GM19438 (cell line): ENCODE measurements around the gene SASH1.

Experiments used
- ATAC-seq: cut with Tn5 transposase; IDR thresholded peaks from one replicate; pipeline ENCODE4 v1.9.1; 2021; ENCODE audit warnings: low read depth; ENCODE audit not compliant: unreplicated experiment

The SASH1 gene

DNA sequence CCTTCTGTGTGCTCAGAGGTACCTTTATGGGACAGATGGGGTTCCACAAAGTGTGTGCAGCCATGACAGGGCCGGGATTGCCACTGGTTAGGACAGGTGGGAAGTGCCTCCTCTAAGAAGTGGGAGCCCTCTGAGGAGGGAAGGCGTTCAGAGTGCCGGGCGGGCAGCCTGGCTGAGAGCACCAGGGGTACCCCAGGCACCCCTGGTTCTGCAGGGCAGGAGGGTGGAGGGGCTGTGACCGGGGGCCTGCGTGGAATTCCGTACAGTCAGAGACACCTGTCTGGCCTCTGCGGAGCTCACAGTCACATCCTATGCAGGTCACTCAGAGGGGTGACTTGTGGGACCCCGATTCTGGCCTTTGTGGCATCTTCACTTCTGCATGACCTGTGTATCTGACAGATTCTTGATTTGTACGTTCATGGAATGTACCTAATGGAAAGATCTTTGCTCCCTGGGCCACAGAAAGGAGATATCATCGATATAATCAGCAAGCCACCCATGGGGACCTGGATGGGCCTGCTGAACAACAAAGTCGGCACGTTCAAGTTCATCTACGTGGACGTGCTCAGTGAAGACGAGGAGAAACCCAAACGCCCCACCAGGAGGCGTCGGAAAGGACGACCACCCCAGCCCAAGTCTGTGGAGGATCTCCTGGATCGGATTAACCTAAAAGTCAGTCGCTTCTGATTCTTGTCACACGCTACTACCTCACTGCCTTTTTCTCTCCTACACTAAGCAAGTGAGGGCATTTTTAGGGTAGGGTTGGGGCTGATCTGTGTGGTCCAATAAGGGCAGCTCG is 190.9 kb downstream of the SASH1 start:
- no peak for ATAC-seq

DNA sequence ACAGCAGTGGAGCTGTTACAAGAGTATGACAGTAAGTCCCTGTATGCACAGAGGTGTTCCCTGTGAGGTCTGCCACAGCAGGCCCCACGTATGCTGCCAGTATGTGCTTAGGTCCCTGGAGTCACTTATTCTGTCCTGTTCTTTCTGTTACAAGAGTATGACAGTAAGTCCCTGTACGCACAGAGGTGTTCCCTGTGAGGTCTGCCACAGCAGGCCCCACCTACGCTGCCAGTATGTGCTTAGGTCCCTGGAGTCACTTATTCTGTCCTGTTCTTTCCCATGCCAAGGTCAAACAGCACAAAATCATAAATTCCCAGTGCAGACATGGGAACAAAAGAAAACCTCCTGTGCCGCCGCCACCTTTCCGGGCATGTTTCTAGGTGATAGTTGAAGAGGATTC is 192.2 kb downstream of the SASH1 start:
- ATAC-seq, result no peak

DNA sequence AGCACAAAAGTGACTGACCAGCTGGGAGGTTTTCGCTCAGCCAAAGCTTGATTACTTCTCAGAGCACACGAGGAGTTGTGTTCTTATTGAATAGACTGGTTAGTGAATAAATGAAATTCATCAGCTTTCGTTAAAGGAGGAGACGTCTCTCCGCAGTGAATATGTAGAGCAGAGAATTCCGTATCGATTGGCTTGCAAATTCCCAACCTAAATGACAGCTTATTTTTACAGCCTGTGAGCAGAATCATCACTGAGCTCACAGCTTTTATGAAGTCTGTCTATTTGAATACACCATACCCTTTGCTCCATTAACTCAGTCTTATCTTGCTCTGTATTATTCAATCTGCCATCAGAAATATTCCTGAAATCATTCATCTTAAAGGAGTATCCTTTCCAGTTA is 192.7 kb downstream of the SASH1 start:
- ATAC-seq, result no peak

DNA sequence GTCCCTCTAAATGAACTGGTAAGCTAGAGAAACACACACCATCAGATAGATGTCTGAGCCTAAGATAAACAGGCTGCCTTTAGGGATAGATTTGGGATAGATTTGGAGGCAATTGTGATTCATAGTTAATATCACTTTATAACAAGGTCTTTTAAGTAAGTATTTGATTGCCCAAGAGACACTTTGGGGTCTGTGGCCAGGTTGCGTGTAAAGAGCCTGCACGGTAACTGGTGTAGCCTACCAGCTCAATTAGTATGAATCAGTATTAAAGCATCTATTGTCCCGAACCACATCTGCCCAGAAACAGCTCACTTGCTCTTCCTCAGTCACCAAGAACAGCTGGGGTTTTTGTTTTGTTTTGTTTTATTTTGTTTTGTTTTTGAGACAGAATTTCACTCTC is 193.3 kb downstream of the SASH1 start:
- ATAC-seq, result no peak

DNA sequence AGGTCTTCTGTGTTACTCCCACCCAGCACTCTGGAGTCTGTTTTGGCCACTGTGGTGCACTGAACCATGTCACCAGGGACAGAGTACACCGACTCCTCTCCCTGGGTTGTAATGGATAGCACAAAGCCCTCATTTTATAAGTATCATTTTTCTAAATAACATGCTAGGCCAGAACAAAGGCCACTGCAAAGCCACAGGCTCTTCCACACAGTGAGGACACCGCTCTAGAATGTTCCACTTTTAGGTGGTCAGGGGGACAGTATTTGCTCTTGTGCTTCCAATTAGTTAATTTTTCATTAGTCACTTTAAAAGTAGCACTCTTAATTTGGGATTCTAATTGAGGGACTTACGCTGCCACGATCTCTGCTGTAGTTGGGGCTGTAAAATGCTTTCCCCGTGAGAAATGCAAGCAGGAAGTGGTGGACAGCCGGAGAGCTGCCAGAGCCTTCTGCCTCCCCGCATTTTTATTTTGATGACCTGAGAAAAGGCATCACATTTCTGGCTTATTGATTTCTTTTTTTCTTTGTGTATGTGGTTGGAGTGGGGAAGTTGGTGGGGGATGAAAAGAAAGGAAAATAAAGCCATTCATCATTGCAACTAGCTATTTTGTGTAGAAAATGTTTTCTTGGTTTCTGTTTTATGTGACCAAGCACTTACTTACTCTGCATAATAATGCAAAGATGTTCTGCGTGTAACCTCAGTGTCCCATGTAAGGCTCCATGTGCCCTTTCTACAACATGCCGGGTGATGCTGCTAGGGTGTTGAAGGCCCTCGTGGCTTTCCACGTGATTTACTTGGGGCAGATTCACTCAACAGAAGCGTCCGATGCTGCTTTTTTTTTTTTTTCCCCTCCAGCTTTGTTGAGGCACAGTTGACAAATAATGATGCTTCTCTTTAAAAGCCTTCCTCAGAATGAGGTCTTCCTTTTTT is 195.9 kb downstream of the SASH1 start:
- ATAC-seq, result no peak

DNA sequence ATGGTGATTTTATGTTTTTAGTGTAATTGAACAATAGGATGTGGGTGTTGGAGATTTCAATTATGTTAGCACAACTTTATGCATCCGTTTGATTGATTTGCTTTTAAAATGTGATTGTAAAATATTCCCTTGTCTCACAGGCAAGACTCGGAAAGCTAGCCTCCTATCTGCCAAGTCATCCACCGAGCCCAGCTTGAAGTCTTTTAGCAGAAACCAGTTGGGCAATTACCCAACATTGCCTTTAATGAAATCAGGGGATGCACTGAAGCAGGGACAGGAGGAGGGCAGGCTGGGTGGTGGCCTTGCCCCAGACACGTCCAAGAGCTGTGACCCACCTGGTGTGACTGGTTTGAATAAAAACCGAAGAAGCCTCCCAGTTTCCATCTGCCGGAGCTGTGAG is 200.9 kb downstream of the SASH1 start:
- no peak for ATAC-seq

DNA sequence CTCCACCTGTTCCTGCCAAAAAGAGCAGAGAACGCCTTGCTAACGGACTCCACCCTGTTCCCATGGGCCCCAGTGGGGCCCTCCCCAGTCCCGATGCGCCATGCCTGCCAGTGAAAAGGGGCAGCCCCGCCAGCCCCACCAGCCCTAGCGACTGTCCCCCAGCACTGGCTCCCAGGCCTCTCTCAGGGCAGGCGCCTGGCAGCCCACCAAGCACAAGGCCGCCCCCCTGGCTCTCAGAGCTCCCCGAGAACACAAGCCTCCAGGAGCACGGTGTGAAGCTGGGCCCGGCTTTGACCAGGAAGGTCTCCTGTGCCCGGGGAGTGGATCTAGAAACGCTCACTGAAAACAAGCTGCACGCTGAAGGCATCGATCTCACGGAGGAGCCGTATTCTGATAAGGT is 201.8 kb downstream of the SASH1 start:
- ATAC-seq, result no peak

DNA sequence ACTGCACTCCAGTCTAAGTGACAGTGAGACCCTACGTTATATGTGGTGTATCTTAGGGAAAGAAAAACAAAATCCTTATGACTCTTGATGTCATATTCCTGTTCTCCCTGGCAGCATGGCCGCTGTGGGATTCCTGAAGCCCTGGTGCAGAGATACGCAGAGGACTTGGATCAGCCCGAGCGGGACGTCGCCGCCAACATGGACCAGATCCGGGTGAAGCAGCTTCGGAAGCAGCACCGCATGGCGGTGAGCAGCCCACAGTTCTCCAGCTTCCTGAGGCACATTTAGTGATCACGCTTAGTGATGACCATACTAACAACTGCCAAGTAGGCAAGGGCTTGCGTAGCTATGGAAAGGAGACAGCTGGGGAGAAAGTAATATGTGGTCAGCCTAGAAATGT is 203.3 kb downstream of the SASH1 start:
- no peak for ATAC-seq

DNA sequence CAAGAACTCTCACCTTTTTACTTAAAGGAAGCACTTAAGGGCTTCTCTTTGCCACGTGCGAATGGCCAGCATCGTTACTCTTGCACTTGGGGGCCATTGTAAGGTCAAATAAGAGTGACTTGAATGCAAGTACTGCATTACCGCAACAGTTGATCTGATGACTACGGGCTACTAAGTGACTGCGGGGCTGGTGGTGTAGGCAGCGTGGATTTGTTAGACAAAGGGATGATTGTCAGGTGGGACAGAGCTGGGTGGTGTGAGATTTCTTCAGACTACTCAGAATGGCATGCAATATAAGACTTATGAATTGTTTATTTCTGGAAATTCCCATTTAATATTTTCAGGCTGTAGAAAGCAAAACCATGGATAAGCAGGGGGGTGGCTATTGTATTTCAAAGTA is 204.5 kb downstream of the SASH1 start:
- no peak for ATAC-seq

DNA sequence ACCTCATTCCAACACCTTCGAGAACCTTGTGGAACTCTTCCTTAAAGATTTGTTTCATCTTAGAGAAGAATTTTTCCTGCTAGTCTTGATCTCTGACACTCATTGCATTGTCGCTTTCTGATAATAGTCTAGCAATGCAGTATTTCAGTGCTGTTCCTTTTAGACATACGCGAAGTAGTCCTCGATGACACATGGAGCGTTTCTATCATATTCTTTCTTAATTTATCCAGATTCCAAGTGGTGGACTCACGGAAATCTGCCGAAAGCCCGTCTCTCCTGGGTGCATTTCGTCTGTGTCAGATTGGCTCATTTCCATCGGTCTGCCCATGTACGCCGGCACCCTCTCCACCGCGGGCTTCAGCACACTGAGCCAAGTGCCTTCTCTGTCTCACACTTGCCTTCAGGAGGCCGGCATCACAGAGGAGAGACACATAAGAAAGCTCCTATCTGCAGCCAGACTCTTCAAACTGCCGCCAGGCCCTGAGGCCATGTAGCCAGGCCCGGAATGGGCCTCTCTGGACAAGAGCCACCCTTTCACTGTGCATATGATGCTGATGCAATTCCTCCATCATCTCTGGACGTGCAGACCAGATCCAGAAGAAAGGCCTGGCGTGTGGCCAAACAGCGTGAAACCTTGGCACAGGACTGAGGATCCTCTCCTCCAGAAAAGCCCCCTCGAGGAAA is 205.6 kb downstream of the SASH1 start:
- no peak for ATAC-seq

DNA sequence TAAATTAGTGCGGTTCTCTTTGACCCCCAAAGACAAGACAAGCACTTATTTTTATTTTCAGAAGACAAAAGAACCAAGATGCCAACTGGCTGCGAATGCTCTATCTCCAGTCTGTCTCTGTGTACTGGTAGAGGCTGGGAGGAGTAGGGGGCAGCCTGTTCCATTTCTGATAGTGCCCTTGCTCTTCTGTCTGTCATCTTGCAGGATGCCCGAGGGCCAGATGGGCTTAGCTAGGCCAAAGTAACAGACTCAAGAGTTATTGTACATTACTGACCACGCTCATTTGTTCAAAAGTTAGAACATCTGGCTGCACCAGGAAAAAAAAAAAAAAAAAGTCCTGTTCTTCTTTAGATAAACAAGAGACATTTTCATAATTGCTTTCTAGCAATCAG is 206.1 kb downstream of the SASH1 start:
- no peak for ATAC-seq

DNA sequence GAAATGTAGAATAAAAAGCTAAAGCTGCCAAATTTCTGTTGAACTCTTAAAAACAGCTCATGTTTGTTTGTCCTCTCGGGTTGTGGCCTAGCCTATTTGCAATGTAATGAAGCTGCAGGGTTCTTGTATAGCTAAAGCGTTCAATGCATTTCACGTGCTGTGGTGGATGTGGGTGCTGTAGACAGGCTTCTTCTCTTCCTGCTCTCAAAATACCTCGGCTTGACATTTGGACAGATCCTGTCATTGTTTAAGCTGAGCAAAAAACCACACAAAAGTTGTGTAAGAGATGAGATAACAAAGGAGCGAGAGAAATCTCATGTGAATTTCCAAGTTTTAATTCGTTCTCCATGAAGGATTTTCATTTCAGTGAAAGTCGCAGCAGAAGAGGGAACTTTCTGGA is 207.9 kb downstream of the SASH1 start:
- ATAC-seq, result no peak

DNA sequence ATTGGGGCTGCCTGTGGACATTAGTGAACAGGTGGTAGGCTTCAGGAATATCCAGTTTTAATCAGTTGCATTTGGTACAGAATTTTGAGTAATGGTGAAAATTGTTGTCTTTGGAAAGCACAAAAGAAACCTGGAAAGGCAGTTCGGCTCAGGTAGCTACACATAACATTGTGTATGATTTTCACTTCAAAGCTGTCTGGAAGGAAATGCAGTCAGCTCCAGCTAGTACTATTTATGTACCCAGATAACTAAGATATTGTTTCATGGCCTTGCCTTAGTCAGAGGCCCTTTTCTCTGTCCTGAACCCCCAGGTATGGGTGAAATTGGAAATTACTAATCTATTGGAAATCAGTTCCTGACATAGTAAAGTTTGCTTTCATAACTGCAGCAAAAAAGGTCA is 208.6 kb downstream of the SASH1 start:
- no peak for ATAC-seq

DNA sequence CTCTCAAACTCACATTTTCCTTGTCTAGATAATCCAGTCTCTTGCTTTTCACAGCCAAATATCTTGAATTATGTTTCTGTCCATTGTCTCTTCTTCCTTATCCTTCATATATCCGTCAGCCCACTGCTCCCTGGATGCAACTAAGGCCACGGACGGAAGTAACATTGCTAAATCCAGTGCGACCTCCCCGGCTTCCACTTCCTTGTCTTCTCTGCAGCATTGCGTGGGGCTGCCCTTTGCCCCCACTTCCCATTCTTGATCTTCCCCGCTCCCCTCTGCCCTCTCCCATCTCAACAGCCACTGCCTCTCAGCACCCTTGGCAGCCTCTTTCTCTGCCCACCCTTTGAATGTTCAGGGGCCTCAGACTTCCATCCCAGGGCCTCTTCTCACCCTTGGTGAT is 213.8 kb downstream of the SASH1 start:
- ATAC-seq, result no peak

DNA sequence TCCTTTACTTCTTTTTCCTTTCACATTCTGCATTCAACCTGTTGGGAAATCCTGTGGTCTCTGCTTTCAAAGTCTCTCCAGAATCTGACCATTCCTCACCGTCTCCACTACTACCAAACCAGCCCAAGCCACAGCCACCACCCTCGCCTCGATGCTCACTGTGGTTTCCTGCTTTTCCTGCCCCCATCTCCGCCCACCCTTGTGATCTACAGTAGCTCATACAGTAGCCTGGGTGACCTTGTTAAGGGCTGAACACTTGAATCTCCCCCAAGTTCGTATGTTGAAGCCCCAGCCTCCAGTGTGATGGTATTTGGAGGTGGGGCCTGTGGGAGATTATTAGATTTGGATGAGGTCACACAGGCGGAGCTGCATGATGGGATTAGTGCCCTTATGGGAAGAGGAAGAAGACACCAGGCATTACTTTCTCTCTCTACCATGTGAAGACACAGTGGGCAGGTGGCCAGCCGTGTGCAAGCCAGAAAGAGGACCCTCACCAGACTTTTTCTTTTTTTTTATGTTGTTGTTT is 215.2 kb downstream of the SASH1 start:
- no peak for ATAC-seq

DNA sequence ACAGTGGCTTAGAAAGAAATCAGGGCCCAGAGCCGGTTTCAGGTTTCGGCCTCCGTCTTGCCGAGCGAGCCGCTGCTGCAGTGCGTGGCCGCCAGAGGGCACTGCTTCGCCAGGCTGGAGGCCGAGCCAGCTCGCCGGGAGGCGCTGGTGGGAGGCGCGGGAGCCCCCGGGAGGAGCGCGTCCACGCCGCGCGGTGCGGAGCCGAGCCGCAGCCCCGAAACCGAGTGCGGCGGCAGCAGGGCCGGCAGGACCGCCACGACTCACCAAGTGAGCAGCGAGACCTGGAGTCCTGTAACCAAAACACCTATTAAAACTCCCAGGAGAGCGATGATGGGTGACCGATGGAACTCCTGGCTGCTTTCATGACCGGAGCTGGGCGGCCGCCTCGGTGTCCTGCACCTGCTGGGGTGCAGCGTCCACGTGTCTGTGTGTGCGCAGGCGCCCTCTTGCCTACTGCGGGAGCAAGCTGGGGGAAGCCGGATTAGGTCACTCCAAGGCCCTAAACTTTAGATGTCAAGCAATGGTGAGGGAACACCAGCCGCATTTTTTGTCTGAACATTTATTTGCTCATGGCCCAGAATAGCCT is 217.3 kb downstream of the SASH1 start:
- peak; percentile 86 for ATAC-seq

DNA sequence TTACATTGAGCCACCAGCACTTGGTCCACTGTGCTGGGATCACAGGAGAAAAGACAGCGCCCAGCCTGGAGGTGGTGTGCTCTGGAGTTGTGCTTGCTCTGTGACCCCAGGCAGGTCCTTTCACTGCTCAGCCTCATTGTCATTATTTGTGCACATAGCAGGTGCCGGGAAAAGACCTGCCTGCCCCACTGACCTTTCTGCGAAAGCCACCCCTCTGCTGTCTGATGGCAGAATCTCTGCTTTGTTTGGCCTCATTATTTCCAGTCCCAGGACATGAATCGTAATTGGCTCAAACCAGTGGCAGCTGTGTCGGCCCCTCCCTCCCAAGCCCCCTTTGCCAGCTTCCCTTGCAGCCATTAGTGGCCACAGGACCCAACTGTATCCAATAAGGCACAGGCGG is 219.0 kb downstream of the SASH1 start:
- ATAC-seq, result no peak

DNA sequence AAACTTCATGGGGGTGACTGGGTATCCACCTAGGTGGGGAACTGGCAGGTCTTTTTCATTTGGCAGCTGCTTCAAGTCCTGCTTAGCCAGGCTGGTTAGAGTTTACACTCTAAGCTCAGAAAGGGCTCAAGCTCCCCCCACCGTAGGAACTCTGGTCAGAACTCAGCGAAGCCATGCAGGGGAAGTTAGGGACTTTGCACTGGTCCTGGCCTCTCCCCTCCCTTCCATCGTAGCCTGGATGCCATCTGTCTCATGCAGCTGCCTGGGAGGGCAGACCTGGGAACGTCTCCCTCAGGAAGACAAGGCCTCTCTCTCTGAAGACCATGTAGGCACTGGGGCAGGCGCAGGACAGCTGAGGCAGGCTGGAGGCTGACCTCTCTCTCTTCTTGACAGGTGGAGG is 220.4 kb downstream of the SASH1 start:
- no peak for ATAC-seq

DNA sequence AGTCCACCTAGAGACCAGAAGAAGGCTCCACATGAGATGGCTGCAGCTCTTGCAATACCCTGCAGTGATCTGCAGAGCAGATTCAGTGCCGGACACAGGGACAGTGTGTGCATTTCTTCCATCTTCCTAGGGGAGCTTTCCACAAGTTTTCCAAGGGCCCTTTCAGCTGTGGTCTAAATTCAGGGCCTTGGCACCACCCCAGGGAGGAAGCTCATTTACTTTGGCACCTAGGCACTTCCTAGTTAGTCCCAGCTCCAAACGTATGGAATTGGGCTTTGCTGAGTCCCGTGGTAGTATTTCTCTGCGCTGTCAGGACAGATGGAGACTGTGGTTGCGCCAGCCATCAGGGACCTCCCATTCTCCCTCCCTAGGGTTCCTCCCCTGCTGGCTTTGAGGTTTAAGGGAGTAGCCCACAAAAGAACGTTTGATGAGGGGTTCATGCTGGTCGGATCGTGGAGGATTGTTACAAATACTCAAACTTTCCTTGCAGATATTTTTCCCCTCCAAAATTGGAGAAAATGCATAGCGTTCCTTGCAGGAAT is 221.9 kb downstream of the SASH1 start:
- ATAC-seq, result no peak

DNA sequence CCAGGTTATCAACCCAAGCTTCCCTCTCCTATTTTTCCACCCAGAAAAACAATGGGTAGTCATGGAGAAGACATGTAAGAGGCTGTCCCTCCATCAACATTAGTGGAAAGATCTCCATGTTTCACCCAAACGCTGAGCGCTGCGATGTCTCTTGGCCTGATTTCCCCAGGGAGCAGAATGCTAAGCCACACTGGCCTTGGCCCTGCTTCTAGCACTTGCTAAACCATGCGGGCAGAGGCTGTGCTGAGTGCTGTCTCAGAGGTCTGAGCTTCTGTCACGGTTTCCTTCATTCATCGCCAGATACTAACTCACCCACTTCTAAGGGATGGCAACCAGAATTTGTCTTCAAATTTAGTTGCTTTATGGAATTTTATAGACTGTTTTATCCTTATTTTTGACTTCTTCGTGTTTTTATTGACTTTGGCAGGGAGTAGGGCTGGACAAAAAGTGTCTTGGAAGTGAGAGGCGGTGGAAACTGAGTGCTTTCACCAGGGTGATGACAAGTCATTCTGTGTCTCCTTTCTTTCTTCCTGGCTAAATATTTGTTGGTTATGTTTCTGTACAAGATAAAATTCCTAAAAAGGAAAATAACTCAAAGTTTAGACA is 222.8 kb downstream of the SASH1 start:
- no peak for ATAC-seq
